ENCODE data around the gene HBA2. TPM values are rescaled to one million over a fixed set of nuclear protein-coding genes. Genes with fewer than 3 reads are reported as not detected.
"Not testable (repeated sequence)": the region's sequence is repeated elsewhere in the genome, so short reads cannot be mapped to it uniquely, and the experiment has no call there.

Gene HBA2
- polyA plus RNA-seq, 3 donors: 2.8 to 193 (median 158) TPM

- H3K4me2 ChIP-seq (replicated peaks; ENCODE audit: extremely low read depth, low read length, poor library complexity, severe bottlenecking); H4K20me1 ChIP-seq (ENCODE audit: insufficient read depth, low read length); H3K4me3 ChIP-seq (replicated peaks in 1 of 3; ENCODE audit: low read depth in 2 of 3, low read length in 3 of 3); H3K27ac ChIP-seq (ENCODE audit: low read depth in 1 of 2, low read length in 2 of 2); H3K36me3 Mint-ChIP-seq; H2AFZ ChIP-seq (ENCODE audit: insufficient read depth, low read depth, low read length, poor library complexity, severe bottlenecking); H3K79me2 ChIP-seq (ENCODE audit: insufficient read depth, low read length); H3K27ac Mint-ChIP-seq; intact Hi-C loops (cut with micrococcal nuclease); H3K4me1 Mint-ChIP-seq; H3K9ac ChIP-seq (ENCODE audit: insufficient read depth, low read length, poor library complexity, severe bottlenecking); DNase-seq; H3K4me3 Mint-ChIP-seq; H3K36me3 ChIP-seq (replicated peaks in 1 of 2; ENCODE audit: control insufficient read depth in 1 of 2, insufficient read depth in 2 of 2, low read length in 2 of 2): not testable (repeated sequence)
- peaks cover 59 to 74% (median 63%) of the 10 kb centered on the region in 3 donors for H3K27me3 Mint-ChIP-seq (ENCODE audit: low read depth in 3 of 3)
- peaks cover 8 to 16% of the 10 kb centered on the region in 2 donors for H3K4me1 ChIP-seq (ENCODE audit: control insufficient read depth in 1 of 2, insufficient read depth in 2 of 2, low read length in 2 of 2)
- peaks cover 29 to 49% of the 10 kb centered on the region in 2 donors for H3K27me3 ChIP-seq (ENCODE audit: control insufficient read depth in 2 of 2, insufficient read depth in 2 of 2, low read length in 2 of 2)
- no CpG with 5 or more reads among the region's 3 CpGs for WGBS (ENCODE audit: insufficient coverage)
- H3K9me3 ChIP-seq (replicated peaks in 1 of 2; ENCODE audit: control insufficient read depth in 1 of 2, insufficient read depth in 1 of 2, low read length in 2 of 2): peaks cover 0 to 21% of the 10 kb centered on the region in 2 donors
- peaks cover 0 to 11% (median 6%) of the 10 kb centered on the region in 7 donors for H3K9me3 Mint-ChIP-seq
Observed at GRCh38 chr16:163696-164095, 9.0 kb upstream of the HBA2 start.

GRCh38 chr16:164134-164823, 8.4 kb upstream of the HBA2 start:
- H3K4me3 ChIP-seq (replicated peaks in 1 of 3; ENCODE audit: low read depth in 2 of 3, low read length in 3 of 3); H3K27ac Mint-ChIP-seq; H3K79me2 ChIP-seq (ENCODE audit: insufficient read depth, low read length); H3K4me2 ChIP-seq (replicated peaks; ENCODE audit: extremely low read depth, low read length, poor library complexity, severe bottlenecking); H3K4me1 Mint-ChIP-seq; intact Hi-C loops (cut with micrococcal nuclease); H3K36me3 ChIP-seq (replicated peaks in 1 of 2; ENCODE audit: control insufficient read depth in 1 of 2, insufficient read depth in 2 of 2, low read length in 2 of 2); H3K36me3 Mint-ChIP-seq; H4K20me1 ChIP-seq (ENCODE audit: insufficient read depth, low read length); DNase-seq; H3K4me3 Mint-ChIP-seq; H3K27ac ChIP-seq (ENCODE audit: low read depth in 1 of 2, low read length in 2 of 2); H2AFZ ChIP-seq (ENCODE audit: insufficient read depth, low read depth, low read length, poor library complexity, severe bottlenecking); H3K9ac ChIP-seq (ENCODE audit: insufficient read depth, low read length, poor library complexity, severe bottlenecking): not testable (repeated sequence)
- WGBS (ENCODE audit: insufficient coverage): no CpG with 5 or more reads among the region's 80 CpGs
- peaks cover 0 to 21% of the 10 kb centered on the region in 2 donors for H3K9me3 ChIP-seq (replicated peaks in 1 of 2; ENCODE audit: control insufficient read depth in 1 of 2, insufficient read depth in 1 of 2, low read length in 2 of 2)
- Mint-ChIP-seq H3K27me3 (ENCODE audit: low read depth in 3 of 3) (peaks cover 60 to 76% (median 67%) of the 10 kb centered on the region in 3 donors), H3K9me3 (peaks cover 0 to 11% (median 6%) of the 10 kb centered on the region in 7 donors)
- H3K4me1 ChIP-seq (ENCODE audit: control insufficient read depth in 1 of 2, insufficient read depth in 2 of 2, low read length in 2 of 2): peaks cover 8 to 16% of the 10 kb centered on the region in 2 donors
- peaks cover 33 to 55% of the 10 kb centered on the region in 2 donors for H3K27me3 ChIP-seq (ENCODE audit: control insufficient read depth in 2 of 2, insufficient read depth in 2 of 2, low read length in 2 of 2)
